GM10266 (cell line): ENCODE results near the gene MPZL2.

ENCODE experiments used
- DNase-seq: peaks from one replicate; pipeline ENCODE4 v3.0.0; 2012; ENCODE audit errors: extremely low spot score
- CTCF ChIP-seq: IDR thresholded peaks from 2 replicates; pipeline ENCODE4 v1.5.1; 2012; ENCODE audit warnings: mild to moderate bottlenecking, low read depth; ENCODE audit not compliant: control insufficient read depth, insufficient read depth; ENCODE audit errors: missing control alignments

MPZL2 gene

GRCh38 chr11:118209033-118209432 lies 55.1 kb downstream of the MPZL2 start:
- TF ChIP-seq CTCF: no peak
- no peak for DNase-seq

DNA sequence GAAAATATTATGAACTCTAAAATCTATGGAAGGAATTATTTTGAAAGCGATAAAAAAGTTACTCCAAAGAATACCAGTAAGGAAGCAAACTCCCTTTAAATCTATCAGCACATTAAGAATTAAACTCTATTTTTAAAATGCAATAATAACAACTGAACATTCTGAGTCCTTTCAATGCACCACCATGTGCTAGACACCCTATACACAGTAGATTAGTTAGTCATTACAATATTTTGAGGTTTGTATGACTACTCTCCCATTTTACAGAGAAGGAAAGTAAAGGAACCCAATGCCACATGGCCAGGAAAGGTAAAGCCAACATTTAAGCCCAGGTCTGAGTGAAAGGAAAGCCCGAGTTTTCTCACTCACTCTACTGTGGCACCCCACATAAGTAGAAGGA lies 57.0 kb downstream of the MPZL2 start:
- TF ChIP-seq CTCF: no peak
- DNase-seq: no peak

DNA sequence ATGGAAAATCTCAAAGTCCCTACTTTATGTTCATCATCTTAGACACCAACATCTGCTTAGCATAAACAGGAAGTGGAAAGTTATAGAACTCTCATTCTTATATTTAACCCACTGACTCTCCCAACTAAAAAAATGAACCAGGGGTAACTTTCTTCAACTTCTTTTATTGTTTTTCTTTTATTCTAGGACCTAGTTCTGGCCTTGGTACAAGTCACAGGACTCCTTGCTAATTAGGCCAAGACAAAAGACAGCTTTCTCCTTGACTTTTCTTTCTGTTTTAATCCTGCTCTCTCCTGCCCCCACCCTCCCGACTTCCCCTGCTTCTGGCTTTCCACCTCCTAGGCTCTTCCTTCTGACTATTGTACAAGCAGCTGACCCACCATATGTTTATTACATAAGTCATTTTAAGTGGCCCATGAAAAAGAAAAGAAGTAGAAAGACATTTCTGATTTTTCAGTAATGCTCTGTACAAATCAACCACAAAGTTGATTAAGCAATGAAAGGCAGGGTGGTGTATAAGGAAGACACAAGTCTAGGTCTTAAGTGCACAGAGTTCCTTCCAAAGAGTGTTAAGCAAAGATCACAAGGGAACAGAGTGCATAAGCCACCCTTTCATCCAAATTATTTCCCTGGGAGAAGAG lies 57.6 kb downstream of the MPZL2 start:
- DNase-seq: no peak

DNA sequence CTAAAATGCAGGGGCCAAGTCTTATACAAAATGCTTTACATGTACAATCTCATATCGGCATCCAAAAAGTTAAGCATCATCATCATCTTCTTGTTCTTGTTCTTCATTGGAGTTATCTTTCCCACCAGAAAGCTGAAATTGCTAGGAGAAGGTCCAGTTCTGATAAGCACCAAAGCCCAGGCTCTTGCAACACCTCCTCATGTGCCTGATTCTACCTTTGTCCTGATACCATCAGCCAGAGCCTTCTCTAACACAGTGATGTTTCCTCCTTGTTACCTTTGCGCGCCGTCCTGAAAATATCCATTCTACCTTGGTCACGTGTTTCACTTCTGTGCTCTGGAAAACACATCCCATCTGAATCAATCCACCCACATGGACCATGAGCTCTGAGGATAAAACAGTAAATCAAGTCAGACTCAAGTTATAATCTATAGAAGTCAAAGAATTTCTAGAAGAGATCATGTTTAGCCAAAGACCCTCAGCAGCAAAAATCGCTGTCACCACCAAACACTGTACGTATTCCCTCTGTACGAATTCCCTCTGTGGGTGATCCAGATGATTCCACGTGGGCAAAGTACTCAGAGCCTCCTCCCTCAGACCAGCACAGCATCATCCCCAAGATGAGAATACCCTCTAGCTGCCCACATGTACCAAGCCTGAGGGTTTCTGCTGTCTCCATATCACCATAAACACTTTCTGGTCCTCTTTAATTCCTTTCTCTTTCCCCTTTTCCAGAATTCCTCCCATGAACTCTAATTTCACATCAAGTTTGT lies 58.3 kb downstream of the MPZL2 start:
- no peak for TF ChIP-seq CTCF
- DNase-seq: no peak

More for the DNA sequence above, 57.6 kb downstream of the MPZL2 start:
- no peak for TF ChIP-seq CTCF
